NCI-H1417 treated with DMSO at 0.1 percent for 48 hours (cell line): ENCODE data around the gene USP31.
"Not testable (repeated sequence)": the region's sequence is repeated elsewhere in the genome, so short reads cannot be mapped to it uniquely, and the experiment has no call there.

ENCODE experiments used
- DNase-seq: peaks from one replicate; lab custom pipeline; 2025; lab: John Stamatoyannopoulos, UW

Gene USP31

GRCh38 chr16:23158114-23158513 lies 8.9 kb upstream of the USP31 start:
- no peak for DNase-seq

- no peak for DNase-seq
Observed at GRCh38 chr16:23156946-23157460, 7.8 kb upstream of the USP31 start.

- no peak for DNase-seq
Observed at GRCh38 chr16:23156110-23156509, 6.9 kb upstream of the USP31 start.

- DNase-seq = no peak
Observed at GRCh38 chr16:23155445-23156049, 6.3 kb upstream of the USP31 start.

GRCh38 chr16:23152386-23153178 lies 3.3 kb upstream of the USP31 start:
- no peak for DNase-seq

GRCh38 chr16:23149993-23150364 lies 727 bp upstream of the USP31 start:
- DNase-seq = no peak

- no peak for DNase-seq
Observed at GRCh38 chr16:23148513-23149266, 562 bp downstream of the USP31 start.

- DNase-seq = no peak
Observed at GRCh38 chr16:23148166-23148512, 1.1 kb downstream of the USP31 start.

GRCh38 chr16:23147666-23148065 lies 1.6 kb downstream of the USP31 start:
- DNase-seq = no peak

GRCh38 chr16:23146877-23147601 lies 2.2 kb downstream of the USP31 start:
- DNase-seq = no peak

- no peak for DNase-seq
Observed at GRCh38 chr16:23145608-23146007, 3.6 kb downstream of the USP31 start.

- DNase-seq = no peak
Observed at GRCh38 chr16:23145186-23145585, 4.1 kb downstream of the USP31 start.

GRCh38 chr16:23144393-23144792 lies 4.9 kb downstream of the USP31 start:
- not testable (repeated sequence) for DNase-seq

GRCh38 chr16:23143391-23143790 lies 5.9 kb downstream of the USP31 start:
- DNase-seq = no peak

GRCh38 chr16:23141959-23142740 lies 7.1 kb downstream of the USP31 start:
- DNase-seq = no peak

GRCh38 chr16:23141500-23141899 lies 7.8 kb downstream of the USP31 start:
- no peak for DNase-seq

GRCh38 chr16:23141033-23141432 lies 8.2 kb downstream of the USP31 start:
- no peak for DNase-seq

GRCh38 chr16:23140107-23140506 lies 9.1 kb downstream of the USP31 start:
- no peak for DNase-seq

GRCh38 chr16:23137818-23138217 lies 11.4 kb downstream of the USP31 start:
- DNase-seq = no peak

GRCh38 chr16:23137256-23137655 lies 12.0 kb downstream of the USP31 start:
- DNase-seq = no peak

GRCh38 chr16:23134274-23134673 lies 15.0 kb downstream of the USP31 start:
- DNase-seq = no peak
